GM04503 (cell line): ENCODE data around the gene KRT6C.
"Not testable (repeated sequence)": the region's sequence is repeated elsewhere in the genome, so short reads cannot be mapped to it uniquely, and the experiment has no call there.

Source experiments
- DNase-seq: peaks from one replicate; pipeline ENCODE4 v3.0.0-alpha.2; 2012; ENCODE audit warnings: low read depth

KRT6C gene

DNA sequence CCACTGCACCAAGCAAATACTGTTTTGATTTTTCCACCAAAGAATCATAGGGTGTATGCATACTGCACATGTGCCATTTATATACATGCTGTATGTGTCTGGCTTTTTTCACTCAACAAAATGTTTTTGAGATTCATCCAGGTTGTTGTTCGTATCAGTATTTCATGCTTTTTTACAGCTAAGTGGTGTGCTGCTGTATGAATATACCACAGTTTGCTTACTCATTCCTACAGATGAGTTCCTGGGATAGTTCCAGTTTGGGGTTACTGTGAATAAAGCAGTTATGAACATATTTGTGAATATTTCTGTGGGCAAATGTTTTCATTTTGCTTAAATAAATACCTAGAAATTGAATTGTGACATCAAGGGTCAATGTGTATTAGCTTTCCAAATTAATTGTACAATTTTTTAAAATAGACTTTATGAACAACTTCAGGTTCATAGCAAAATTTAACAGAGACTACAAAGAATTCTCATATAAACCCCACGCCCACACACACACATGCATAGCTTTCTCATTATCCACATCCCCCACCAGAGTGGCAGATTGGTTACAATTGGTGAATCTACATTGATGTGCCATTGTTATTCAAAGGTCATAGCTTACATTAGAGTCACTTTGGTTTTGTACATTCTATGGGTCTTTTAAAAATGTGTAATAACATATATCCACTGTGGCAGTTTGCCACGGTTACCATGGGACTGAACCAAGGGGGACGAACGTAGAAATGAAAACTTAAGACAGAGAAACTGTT, 26.4 kb upstream of the KRT6C start:
- DNase-seq: no peak

DNA sequence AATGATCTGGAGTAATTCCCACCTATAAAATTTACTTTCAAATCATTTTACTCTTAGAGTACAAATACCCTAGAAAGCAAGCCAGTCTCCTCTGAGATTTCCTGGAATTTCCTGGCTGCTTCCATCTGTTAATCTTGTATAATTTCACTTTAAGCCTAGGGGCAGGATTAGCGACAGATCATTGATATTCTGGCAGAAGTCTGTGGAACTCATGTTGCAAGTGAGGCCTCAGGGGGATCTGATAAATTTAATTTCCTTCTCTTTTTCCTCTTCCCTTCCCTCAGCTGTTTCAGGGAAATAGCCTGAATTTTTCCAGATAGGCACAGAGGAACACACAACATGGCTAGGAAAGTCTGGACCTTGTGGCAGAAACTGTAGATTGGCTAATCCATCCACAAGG, 25.3 kb upstream of the KRT6C start:
- DNase-seq: no peak

DNA sequence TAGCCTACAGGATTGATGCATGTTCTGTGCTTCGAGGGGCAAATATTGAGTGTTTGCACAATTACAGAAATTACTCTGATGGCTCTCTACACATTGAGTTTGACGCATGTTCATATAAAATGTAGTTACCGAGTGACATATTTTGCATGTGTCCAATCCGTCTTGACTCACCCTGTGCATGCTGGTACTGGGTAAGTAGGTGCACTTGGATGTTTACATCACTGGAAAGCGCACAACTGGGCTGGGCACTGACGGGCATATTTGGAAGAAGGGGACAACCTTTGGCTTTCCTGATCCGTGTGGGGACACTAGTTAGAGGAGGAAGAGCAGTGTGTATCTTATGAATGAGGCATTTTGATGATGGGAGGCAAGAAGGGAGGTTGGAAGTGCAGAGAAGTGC, 24.4 kb upstream of the KRT6C start:
- no peak for DNase-seq

DNA sequence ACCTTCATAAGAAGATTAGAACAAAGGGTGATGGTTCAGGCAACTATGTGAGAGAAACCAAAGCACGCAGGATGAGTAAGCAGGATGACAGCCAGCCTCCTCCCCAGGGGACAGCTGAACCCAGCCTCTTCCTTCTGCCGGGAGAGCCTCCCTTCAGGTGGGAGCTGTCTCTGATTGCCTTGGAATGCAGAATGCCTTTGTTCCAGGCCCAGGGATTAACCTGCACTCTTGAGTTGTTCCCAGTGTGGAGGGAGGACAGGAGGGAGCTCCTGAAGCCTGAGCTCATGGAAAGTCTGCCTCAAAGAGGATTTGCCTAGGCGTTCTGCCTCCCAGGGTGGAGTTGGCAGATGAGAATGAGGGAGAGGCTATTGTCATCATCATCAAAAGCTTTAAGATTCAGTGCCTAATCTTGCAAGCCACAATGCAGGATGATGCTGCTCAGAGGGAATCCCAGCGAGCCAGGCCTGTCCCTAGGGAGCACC, 23.0 kb upstream of the KRT6C start:
- DNase-seq: peak; percentile 47

DNA sequence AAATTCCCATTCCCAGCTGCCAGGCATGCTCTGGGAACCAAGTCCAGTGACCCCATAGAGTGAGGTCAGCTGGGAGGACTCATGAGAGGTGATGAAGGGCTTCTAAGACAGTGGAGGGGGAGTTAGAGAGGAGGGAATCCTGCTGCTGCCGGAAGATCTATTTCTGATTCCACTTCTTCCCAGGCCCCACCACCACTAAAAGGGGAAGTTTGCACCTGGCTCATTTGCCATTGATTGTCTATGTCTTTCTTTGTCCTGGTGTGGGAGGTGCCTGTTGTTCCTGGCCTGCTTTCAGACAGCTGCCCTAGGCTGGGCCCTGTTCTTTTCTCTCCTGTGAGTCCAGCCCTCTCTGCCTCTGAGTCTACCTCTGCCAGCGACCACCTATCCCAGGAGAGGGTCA, 22.4 kb upstream of the KRT6C start:
- DNase-seq: no peak

DNA sequence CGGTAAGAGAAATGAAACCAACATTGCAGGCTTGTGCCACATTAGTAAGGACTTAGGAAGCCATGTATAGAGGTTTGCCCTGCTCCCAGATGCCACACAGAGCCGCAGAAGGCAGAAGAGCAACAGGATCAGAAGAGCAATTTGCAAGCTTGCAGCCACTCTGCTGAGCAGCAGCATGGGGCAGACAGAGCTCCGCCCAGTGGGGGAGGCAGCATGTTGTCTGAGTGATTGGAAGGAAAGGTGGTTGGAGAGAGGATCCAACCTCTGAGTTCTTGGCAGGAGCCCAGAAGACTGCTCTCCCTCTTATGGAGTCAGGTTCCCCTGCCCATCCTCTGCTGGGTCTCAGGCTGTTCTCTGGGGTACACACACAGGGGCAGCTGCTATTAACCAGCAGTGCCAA, 21.8 kb upstream of the KRT6C start:
- DNase-seq: no peak

DNA sequence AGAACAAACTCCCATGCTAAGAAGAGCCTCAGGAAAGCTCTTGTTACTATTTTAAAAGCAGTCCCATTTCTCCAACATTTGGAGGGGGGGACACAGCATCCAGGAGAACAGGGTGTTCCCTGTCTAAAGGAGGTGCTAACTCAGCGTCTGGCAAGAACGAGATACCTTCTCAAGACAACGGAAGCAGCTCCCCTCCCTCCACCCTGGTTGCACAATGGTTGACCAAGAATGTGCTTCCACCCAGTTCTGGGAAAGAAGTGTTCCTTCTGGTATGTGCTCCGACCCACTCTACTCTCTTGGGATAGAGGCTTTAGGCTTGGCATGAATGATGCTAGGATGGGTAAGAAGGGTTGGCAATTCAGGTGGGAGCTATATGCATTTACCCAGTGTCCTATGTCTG, 20.9 kb upstream of the KRT6C start:
- DNase-seq: peak; percentile 34

DNA sequence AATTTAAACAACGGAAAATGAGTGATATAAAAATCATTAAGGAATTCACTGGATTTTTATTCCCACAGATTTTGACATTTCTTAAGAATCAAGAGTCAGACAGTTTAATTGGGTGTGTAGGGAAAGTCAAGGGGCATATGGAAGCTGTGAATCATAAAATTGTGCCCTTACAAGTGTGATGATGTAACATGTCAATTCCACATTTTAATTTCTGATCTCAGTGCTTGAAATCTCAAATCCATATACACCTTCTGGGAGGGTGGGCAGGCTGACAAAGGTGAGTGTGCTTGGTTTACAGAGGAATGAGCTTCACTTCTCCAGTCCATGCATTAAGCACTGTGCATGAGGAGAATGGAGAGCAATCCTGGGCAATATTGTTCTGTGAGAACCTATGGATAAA, 20.5 kb upstream of the KRT6C start:
- DNase-seq: no peak

DNA sequence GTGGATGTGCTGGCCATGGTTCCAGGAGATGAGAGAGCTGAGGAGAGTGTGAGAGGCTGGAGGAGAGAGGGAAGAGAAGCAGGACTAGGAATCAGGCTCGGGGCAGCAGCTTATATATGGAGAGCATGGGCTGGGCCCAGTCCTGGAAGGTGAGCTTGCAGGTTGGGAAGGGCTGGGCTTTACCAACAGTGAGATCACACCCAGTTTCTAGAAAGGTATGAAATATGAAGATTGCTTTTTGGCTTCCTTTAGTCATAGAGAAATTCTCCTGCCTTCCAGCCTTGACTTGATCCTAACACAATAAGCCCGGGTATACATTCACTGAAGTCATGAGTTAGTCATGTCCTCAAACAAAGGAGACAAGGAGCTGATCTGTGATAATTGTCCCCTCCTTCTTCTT, 19.6 kb upstream of the KRT6C start, which contains the start of gene KRT6A:
Gene KRT6A, minus strand, starts transcription at position 86 of the 400 bp plus-strand sequence. Its CDS starts 69 bp downstream, at position 17.
- DNase-seq: no peak

DNA sequence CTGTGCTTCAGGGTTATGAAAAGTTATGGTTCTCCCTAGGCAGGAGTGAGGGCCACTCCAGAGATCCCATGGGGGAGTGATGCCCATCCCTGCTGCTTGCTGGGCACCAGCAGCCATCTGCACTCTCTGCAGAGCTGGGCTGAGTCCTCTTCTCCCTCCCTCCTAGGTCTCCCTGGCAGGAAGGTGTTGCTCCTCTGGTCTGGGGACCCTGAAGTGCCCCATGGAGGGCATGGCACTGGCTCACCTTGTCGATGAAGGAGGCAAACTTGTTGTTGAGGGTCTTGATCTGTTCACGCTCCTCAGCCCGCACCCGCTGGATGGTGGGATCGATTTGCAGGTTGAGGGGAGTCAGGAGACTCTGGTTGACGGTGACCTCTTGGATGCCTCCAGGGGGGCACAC, 18.8 kb upstream of the KRT6C start:
- DNase-seq: not testable (repeated sequence)

DNA sequence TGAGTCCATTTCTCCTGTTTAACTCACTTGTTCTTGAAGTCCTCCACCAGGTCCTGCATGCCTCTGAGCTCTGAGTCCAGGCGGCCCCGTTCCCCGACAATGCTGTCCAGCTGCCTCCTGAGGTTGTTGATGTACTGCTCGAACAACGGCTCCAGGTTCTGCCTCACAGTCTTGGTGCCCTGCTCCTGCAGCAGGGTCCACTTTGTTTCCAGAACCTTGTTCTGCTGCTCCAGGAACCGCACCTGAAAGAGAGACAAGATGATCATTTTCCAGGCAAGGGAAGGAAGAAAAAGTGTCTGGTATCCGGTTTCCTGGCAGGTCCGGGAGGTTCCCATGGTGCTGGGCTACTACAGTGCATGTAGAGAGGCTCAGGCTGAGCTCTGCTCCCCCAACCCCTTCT, 17.9 kb upstream of the KRT6C start:
- DNase-seq: not testable (repeated sequence)

DNA sequence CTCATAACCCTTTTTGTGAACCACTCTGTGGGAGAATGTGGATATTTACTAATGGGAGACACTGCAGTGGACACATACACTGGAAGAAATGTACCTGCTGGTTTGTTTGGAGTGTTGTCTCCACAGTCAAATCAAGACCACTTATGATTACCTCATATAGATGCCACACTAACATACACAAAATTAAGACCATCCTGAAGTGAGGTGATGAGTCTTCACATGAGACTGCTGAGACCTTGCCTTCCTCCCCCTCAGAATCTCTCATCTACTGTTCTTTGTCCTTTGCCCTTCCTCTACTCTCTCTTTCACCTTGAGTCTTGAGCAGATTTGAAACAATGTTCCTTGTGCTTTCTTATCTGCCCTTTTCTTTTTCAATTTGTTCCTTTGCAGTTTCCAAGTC, 15.1 kb upstream of the KRT6C start:
- no peak for DNase-seq

DNA sequence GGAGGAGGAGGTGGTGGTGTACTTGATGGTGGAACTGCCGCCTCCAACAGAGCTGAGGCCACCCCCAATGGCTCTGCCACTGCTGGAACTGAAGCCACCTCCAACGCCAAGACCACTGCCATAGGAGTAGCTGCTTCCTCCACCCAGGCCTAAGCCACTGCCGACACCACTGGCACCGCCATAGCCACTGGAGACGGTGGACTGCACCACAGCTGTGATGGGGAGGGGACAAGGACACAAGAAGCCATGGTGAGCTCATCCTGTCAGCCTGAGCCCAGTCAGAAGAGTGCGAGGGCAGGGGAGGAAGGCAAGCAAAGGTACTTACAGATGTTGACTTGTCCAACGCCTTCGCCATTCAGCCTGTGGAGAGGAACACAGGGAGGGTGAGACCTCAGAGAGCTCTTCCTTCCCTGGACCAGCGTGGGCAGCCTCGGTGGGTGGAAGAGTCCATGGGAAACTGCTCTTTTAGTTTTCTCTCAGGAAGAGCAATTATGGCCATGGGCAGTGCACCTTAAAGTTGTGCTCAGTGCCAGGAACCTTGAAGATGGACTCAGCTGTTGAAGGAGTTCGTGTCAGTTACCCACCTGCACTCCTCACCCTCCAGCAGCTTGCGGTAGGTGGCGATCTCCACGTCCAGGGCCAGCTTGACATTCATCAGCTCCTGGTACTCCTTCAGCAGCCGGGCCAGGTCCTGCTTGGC, 14.3 kb upstream of the KRT6C start:
- not testable (repeated sequence) for DNase-seq

DNA sequence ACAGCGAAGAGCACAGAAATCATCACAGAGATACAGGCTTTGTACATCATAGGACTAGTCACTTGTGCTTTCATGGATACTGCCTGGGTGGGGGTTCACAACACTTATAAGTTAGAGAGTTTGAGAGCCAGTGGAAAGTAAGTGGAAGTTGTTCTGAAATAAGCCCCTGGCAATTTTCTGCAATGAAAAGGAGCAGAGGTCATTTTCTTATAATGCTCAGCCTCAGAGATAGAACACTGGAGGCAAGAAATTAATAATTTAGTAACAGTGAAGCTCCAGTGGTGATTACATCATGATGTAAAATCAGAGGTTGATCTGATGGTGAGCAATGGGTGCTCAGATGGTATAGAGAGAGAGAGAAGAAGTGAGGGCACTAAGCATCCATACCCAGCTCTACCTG, 13.6 kb upstream of the KRT6C start:
- DNase-seq: no peak

DNA sequence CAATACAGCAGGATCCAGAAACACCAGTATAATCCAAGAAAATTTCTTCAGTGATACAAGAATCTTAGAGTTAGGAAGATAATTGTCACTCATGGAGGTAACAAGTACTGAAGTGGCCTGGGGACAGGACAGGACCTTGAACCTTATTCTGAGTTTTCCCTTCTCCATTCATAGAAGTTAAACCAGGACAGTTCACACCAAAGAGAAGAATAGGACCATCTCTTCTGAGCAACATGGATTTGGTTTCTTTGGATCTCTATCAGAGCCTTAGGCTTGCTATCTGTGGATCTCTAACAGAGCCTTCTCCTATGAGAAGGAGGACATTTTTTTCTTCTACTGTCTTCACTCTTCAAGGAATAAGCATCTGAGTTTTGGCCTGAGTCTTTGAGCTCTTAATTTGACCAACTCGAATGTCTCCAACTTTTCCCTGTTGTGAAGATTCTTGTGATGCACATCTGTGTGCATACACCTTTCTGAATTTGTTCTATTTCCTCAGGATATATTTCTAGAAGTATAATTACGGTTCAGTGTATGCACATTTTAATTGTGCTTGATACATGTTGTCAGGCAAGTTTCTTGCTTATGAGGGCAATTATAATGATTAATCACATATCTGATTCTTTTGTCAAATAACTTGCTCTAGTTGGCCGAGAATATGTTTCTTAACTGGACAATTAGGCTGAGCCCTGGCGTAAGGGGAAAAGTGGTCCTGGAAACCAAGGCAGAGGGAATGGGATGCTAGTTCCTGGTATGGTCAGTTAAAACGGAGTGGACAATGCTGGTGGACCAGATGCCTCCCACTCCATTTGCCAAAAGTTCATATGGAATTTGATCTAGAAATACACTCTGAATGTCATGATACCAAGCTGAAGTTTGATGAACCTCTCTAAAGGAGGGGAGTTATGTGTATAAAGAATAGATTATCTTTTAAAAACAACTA, 12.8 kb upstream of the KRT6C start:
- DNase-seq: no peak

DNA sequence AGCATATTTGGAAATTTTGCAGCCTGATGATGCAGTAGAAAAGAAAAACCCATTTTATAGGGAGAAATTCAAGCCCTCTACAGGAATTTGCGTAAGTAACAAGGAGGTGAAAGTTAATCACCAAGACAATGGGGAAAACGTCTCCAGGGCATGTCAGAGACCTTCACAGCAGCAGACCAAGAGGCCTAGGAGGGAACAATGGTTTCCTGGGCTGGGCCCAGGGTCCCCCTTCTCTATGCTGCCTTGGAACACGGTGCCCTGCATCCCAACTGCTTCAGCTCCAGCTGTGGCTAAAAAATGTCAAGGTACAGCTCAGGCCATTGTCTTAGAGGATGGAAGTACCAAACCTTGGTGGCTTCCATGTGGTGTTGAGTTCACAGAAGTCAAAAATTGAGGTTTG, 6.5 kb upstream of the KRT6C start:
- DNase-seq: no peak

DNA sequence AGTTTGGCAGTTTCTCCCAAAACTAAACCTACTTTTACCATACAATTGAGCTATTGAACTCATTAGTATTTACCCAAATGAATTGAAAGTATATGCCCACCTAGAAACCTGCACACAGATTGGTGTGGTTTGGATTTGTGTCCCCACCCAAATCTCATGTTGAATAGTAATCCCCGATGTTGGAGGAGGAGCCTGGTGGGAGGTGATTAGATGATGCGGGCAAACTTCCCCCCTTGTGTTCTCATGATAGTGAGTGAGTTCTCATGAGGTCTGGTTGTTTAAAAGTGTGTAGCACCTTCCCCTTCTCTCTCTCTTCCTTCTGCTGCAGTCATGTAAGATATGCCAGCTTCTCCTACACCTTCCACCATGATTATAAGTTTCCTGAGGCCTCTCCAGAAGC, 4.0 kb upstream of the KRT6C start:
- DNase-seq: no peak

DNA sequence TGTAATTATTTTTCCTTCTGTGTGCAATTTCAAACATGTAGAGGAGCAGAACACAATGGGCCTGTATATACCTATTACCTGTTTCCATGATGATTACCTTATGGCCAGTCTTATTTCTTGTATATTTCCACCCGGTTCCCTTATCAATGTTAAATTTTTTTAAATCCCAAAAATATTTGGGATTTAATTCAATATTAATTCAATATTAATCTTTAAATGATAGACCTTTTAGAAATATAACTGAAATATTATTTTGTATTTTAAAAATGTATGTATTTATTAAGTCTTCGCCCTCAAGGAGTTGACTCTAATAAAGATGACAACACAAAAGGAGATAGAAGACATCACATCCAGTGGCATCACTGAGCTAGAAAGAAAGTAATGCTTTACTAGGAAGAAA, 607 bp upstream of the KRT6C start:
- no peak for DNase-seq

DNA sequence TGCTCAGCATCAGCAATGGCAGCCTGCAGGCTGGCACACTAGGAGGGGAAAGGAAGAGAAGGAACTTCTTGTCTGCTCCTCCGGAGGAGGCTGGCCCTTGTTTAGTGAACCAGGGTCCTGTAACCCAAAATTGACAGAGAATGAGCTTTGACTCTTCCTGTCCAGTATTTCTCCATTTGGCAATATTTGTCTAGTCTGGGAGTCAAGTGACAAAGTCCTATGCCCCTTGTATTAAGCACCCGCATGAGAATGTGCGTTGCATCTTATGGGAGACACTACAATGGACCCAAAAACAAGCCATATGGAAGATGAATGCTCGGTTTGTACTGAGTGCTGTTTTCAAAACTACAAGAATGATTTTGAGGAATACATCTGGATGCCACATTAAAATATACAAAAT, 3.8 kb downstream of the KRT6C start:
- DNase-seq: no peak

DNA sequence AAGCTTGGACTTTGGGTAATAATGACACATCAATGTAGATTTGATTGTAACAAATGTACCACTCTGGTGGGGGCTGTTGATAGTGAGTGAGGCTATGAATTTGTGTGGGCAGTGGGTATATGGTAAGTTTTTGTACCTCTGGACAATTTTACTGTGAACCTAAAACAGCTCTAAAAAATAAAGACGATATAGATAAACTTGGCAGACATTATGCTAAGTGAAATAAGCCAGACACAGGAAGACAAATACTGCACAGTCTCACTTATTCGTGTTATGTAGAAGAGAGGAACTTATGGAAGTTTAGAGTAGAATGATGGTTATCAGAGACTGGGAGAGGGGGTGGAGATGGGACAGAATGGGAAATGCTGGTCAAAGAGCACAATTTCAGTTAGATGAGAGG, 8.7 kb downstream of the KRT6C start:
- no peak for DNase-seq

DNA sequence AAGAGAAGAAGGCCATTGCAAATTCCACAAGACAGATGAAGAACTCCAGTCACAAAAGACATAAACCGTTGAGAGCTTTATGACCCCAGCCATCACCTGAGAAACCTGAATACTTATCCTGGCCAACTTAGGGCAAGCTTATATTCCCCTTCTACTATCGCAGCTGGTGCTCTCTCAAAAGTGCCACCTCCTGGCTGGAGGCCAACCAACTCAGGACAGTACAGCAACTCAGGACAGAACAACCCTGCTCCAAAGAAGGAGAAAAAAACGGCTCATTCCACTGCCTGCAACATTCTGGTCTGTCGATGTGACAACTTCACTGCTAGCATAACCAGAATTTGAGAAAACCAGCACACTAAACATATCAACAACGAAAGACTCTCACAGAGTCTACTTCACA, 11.9 kb downstream of the KRT6C start:
- DNase-seq: no peak

DNA sequence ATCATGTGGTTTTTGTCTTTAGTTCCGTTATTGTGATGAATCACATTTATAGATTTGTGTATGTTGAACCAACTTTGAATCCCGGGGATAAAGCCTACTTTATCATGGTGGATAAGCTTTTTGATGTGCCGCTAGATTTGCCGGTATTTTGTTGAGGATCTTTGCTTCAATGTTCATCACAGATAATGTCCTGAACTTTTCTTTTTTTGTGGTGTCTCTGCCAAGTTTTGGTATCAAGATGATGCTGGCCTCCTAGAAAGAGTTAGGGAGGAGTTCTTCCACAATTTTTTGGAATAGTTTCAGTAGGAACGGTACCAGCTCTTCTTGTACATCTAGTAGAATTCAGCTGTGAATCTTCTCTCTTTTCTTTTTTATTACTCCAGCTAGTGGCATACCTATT, 14.7 kb downstream of the KRT6C start:
- DNase-seq: no peak

DNA sequence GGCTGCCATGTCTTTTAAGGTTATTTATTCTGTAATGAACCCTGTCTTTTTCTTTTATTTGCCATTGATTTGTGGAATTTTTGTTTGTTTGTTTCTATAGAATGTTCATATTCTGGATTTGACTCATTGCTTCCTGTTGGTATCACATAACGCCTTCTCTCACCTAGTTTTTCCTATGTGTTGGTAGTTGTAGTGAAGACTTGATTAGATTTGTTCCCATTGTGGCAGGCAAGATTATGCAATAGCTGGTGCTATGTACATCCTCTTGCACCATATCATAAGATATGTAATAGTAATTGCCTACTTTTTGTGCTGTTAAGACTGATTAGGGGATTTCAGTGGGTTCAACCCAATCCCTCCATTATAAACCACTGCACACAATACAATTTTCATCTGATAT, 17.8 kb downstream of the KRT6C start:
- DNase-seq: no peak
